ENCODE measurements around the gene PJA1.

PJA1 gene

DNA sequence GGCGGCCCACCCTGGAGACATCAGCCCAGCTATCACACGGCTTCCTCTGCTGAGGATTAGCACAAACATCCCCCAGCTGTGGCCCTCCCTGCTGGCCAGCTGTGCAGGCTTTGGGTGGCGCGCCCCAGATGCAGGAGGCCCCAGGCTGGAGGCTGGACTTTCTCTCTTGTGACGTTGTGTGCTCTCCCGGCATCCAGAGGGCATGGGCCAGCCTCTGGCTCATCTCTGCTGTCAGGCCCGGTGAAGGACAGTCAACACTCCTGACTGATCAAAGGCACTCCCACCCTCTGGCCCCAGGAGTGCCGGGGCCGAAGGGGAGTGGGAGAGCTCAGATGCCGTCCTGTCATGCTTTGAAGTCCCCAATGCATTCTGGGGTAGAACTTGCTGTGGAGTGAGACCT, 29.9 kb upstream of the PJA1 start:
- TF ChIP-seq Cebpa-rat (IDR thresholded peaks at IDR 0.05), result no peak
- H3K27ac ChIP-seq, result no peak overlapping the region
- no peaks in the 10 kb centered on the region for H3K4me1 ChIP-seq
- H3K9me3 ChIP-seq (replicated peaks in 1 of 11), result no peaks in the 10 kb centered on the region
- no peak overlapping the region for H3K4me3 ChIP-seq
- H3K4me2 ChIP-seq, result no peak overlapping the region
- H3K9ac ChIP-seq, result no peak overlapping the region
- H4K20me1 ChIP-seq, result peaks cover 0 to 18% (median 0%) of the 10 kb centered on the region in 11 experiments; a peak in 5 of 22 replicates
- H3K36me3 ChIP-seq, result no peaks in the 10 kb centered on the region
- peaks cover 78 to 100% (median 99%) of the 10 kb centered on the region in 11 experiments for H3K27me3 ChIP-seq

DNA sequence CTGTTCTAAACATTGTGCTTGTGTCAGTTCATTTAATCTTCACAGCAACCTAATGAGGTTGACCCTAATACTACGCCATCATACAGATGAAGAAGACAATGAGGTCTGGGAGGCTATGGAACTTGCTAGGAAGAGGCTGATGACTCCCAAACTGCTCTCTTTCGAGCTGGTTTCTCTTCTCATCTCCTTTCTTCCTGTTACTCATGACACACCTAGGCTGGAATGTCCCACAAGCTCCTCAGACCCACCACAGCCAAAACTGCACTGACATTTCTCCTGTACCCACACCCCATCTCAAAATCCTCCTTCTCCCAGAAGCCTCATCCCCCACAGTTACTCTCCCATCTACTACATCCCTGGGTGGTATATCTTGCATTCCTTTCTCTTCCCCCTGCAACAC, 27.4 kb upstream of the PJA1 start:
- no peak overlapping the region for H3K4me2 ChIP-seq
- no peaks in the 10 kb centered on the region for H3K9me3 ChIP-seq (replicated peaks in 1 of 11)
- H3K36me3 ChIP-seq, result no peaks in the 10 kb centered on the region
- peaks cover 0 to 17% (median 0%) of the 10 kb centered on the region in 11 experiments; a peak in 4 of 22 replicates for H4K20me1 ChIP-seq
- no peak for TF ChIP-seq Cebpa-rat (IDR thresholded peaks at IDR 0.05)
- H3K4me3 ChIP-seq, result no peak overlapping the region
- H3K9ac ChIP-seq, result no peak overlapping the region
- H3K27me3 ChIP-seq, result peaks cover 67 to 99% (median 98%) of the 10 kb centered on the region in 11 experiments
- no peak overlapping the region for H3K27ac ChIP-seq
- no peaks in the 10 kb centered on the region for H3K4me1 ChIP-seq

DNA sequence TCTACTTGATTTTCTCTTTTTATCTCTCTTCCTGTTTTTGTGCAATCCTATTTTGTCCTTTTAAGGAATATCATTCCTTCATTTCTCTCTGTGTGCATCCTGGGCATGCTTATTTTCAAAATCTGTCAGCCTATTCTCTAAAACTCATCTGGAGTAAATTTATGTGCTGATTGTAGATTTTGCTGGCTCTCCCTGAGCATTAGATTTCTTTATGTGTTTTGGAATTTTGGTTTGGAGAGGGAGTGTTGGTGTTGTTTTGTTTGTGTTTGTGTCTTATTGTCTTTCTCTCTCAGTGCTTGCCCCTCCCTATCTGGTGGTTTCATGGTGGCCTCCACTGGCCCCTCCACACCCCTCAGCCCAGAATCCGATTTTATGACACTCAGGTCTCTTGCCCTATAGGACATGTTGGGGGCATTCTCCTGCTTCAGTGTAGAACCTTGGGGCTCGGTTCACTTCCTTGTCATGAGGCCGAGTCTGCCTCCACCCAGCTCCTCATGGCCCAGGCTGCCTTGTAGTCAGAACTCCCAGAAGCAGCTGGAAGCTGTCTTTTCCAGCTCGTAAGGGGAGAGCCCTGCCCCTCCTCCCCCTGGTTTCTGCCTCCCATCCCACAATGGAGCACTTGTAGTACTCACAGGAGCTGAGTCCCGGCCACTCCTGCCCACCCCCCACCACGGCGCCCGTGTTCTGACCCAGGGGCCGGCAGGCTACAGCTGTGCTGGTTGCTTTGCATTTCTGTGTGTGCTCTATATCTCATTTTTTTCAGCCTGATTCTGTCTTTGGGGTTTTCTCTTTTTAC, 24.5 kb upstream of the PJA1 start:
- no peaks in the 10 kb centered on the region for H3K9me3 ChIP-seq (replicated peaks in 1 of 11)
- no peaks in the 10 kb centered on the region for H3K4me1 ChIP-seq
- no peak overlapping the region for H3K27ac ChIP-seq
- no peak overlapping the region for H3K4me3 ChIP-seq
- no peak overlapping the region for H3K9ac ChIP-seq
- H3K36me3 ChIP-seq, result no peaks in the 10 kb centered on the region
- H4K20me1 ChIP-seq, result peaks cover 0 to 4% (median 0%) of the 10 kb centered on the region in 11 experiments; a peak in 4 of 22 replicates
- H3K27me3 ChIP-seq, result peaks cover 48 to 99% (median 96%) of the 10 kb centered on the region in 11 experiments
- no peak for TF ChIP-seq Cebpa-rat (IDR thresholded peaks at IDR 0.05)
- H3K4me2 ChIP-seq, result no peak overlapping the region

DNA sequence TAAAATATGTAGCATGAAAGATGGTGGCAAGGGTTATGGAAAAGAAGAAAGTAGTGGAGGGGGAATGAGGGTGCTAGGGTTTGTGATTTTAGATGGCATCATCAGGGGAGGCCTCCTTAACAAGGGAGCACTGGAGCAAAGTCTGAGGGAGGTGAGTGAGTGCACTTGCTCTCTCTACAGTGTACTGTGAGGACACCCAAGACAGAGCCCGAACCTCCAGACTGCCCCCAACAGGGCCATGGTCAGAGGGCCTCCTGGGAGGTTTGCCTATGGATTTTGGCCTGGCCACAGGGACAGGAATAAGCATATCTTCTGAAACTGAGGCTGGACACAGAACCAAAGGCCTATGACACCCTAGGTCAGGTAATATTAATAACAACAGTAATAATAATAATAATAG, 21.4 kb upstream of the PJA1 start:
- Histone ChIP-seq H3K36me3 (no peaks in the 10 kb centered on the region), H3K9me3 (replicated peaks in 1 of 11) (no peaks in the 10 kb centered on the region)

GRCh38 chrX:69185886-69186285, 20.6 kb upstream of the PJA1 start:
- no peak for TF ChIP-seq Cebpa-rat (IDR thresholded peaks at IDR 0.05)
- Histone ChIP-seq H3K4me3 (no peak overlapping the region), H4K20me1 (peaks cover 0 to 4% (median 0%) of the 10 kb centered on the region in 11 experiments; a peak in 1 of 22 replicates), H3K4me2 (no peak overlapping the region), H3K36me3 (no peaks in the 10 kb centered on the region), H3K9ac (no peak overlapping the region), H3K27ac (no peak overlapping the region), H3K4me1 (no peaks in the 10 kb centered on the region; a peak in 1 of 20 replicates), H3K27me3 (peaks cover 51 to 96% (median 87%) of the 10 kb centered on the region in 11 experiments), H3K9me3 (replicated peaks in 1 of 11) (no peaks in the 10 kb centered on the region)

More for the DNA sequence above, 21.4 kb upstream of the PJA1 start:
- no peak overlapping the region for H3K9ac ChIP-seq
- peaks cover 0 to 4% (median 0%) of the 10 kb centered on the region in 11 experiments; a peak in 1 of 22 replicates for H4K20me1 ChIP-seq
- H3K4me1 ChIP-seq, result no peaks in the 10 kb centered on the region; a peak in 1 of 20 replicates
- no peak overlapping the region for H3K27ac ChIP-seq
- TF ChIP-seq Cebpa-rat (IDR thresholded peaks at IDR 0.05), result no peak
- H3K4me3 ChIP-seq, result no peak overlapping the region
- peaks cover 52 to 96% (median 87%) of the 10 kb centered on the region in 11 experiments for H3K27me3 ChIP-seq
- H3K4me2 ChIP-seq, result no peak overlapping the region

- Histone ChIP-seq H3K36me3 (no peaks in the 10 kb centered on the region), H3K9ac (no peak overlapping the region), H4K20me1 (peaks cover 0 to 4% (median 0%) of the 10 kb centered on the region in 11 experiments; a peak in 1 of 22 replicates), H3K4me2 (no peak overlapping the region), H3K4me1 (no peaks in the 10 kb centered on the region; a peak in 1 of 20 replicates), H3K27ac (no peak overlapping the region), H3K9me3 (replicated peaks in 1 of 11) (no peaks in the 10 kb centered on the region), H3K27me3 (peaks cover 54 to 96% (median 87%) of the 10 kb centered on the region in 11 experiments), H3K4me3 (no peak overlapping the region)
- no peak for TF ChIP-seq Cebpa-rat (IDR thresholded peaks at IDR 0.05)
Measured at GRCh38 chrX:69185141-69185540, 19.9 kb upstream of the PJA1 start.

GRCh38 chrX:69182818-69183380, 17.6 kb upstream of the PJA1 start:
- H3K9ac ChIP-seq, result no peak overlapping the region
- no peak overlapping the region for H3K27ac ChIP-seq
- H3K27me3 ChIP-seq, result peaks cover 52 to 97% (median 88%) of the 10 kb centered on the region in 11 experiments
- H4K20me1 ChIP-seq, result no peaks in the 10 kb centered on the region; a peak in 1 of 22 replicates
- no peak for TF ChIP-seq Cebpa-rat (IDR thresholded peaks at IDR 0.05)
- H3K4me2 ChIP-seq, result no peak overlapping the region
- H3K9me3 ChIP-seq (replicated peaks in 1 of 11), result no peaks in the 10 kb centered on the region
- no peaks in the 10 kb centered on the region for H3K36me3 ChIP-seq
- no peaks in the 10 kb centered on the region; a peak in 1 of 20 replicates for H3K4me1 ChIP-seq
- H3K4me3 ChIP-seq, result no peak overlapping the region

GRCh38 chrX:69179380-69179911, 14.2 kb upstream of the PJA1 start:
- Histone ChIP-seq H3K27ac (no peak overlapping the region), H3K4me3 (no peak overlapping the region), H4K20me1 (no peaks in the 10 kb centered on the region; a peak in 2 of 22 replicates), H3K4me1 (no peaks in the 10 kb centered on the region; a peak in 1 of 20 replicates), H3K4me2 (no peak overlapping the region), H3K9ac (no peak overlapping the region), H3K27me3 (peaks cover 46 to 98% (median 89%) of the 10 kb centered on the region in 11 experiments), H3K9me3 (replicated peaks in 1 of 11) (peaks cover 0 to 11% (median 4%) of the 10 kb centered on the region in 11 experiments; a peak in 6 of 22 replicates), H3K36me3 (no peaks in the 10 kb centered on the region)
- TF ChIP-seq Cebpa-rat (IDR thresholded peaks at IDR 0.05), result no peak

- Histone ChIP-seq H3K36me3 (no peaks in the 10 kb centered on the region), H3K4me2 (no peak overlapping the region), H3K27ac (no peak overlapping the region), H4K20me1 (no peaks in the 10 kb centered on the region; a peak in 2 of 22 replicates), H3K4me1 (no peaks in the 10 kb centered on the region; a peak in 1 of 20 replicates), H3K4me3 (no peak overlapping the region), H3K9me3 (replicated peaks in 1 of 11) (peaks cover 0 to 11% (median 4%) of the 10 kb centered on the region in 11 experiments; a peak in 6 of 22 replicates), H3K27me3 (peaks cover 54 to 99% (median 95%) of the 10 kb centered on the region in 11 experiments), H3K9ac (no peak overlapping the region)
- TF ChIP-seq Cebpa-rat (IDR thresholded peaks at IDR 0.05), result no peak
Measured at GRCh38 chrX:69178592-69178991, 13.3 kb upstream of the PJA1 start.
